ENCODE data around the gene FCAR. TPM values are rescaled to one million over a fixed set of nuclear protein-coding genes. Genes with fewer than 3 reads are reported as not detected.
"Not testable (repeated sequence)": the region's sequence is repeated elsewhere in the genome, so short reads cannot be mapped to it uniquely, and the experiment has no call there.

FCAR gene
- total and polyA plus RNA-seq, 2 donors = 0.32 to 0.71 TPM

GRCh38 chr19:54919646-54920563 lies 45.9 kb downstream of the FCAR start:
- not testable (repeated sequence) for H3K27ac ChIP-seq (ENCODE audit: low read depth in 1 of 2, low read length in 1 of 2); H3K4me3 ChIP-seq (ENCODE audit: low read length in 2 of 2); H3K4me1 ChIP-seq (ENCODE audit: control insufficient read depth in 2 of 2, insufficient read depth in 2 of 2, low read length in 2 of 2); H3K9me3 ChIP-seq (ENCODE audit: control insufficient read depth in 2 of 2, insufficient read depth in 1 of 2, low read length in 1 of 2); H3K36me3 ChIP-seq (ENCODE audit: control insufficient read depth in 2 of 2, insufficient read depth in 2 of 2, low read length in 1 of 2); H3K27me3 ChIP-seq (ENCODE audit: control insufficient read depth in 2 of 2, insufficient read depth in 1 of 2, low read length in 1 of 2); DNase-seq (ENCODE audit: low read depth in 6 of 9, low spot score in 9 of 9)
- 49% methylated on average over 22 of the region's 24 CpGs for WGBS

- no peaks in the 10 kb centered on the region for H3K4me1 ChIP-seq (ENCODE audit: control insufficient read depth in 2 of 2, insufficient read depth in 2 of 2, low read length in 2 of 2)
- no peak for DNase-seq (ENCODE audit: low read depth in 6 of 9, low spot score in 9 of 9)
- H3K36me3 ChIP-seq (ENCODE audit: control insufficient read depth in 2 of 2, insufficient read depth in 2 of 2, low read length in 1 of 2) = no peaks in the 10 kb centered on the region
- H3K27me3 ChIP-seq (ENCODE audit: control insufficient read depth in 2 of 2, insufficient read depth in 1 of 2, low read length in 1 of 2) = no peaks in the 10 kb centered on the region
- no peaks in the 10 kb centered on the region for H3K9me3 ChIP-seq (ENCODE audit: control insufficient read depth in 2 of 2, insufficient read depth in 1 of 2, low read length in 1 of 2)
- 31% methylated on average over 7 of the region's 7 CpGs for WGBS
- H3K27ac ChIP-seq (ENCODE audit: low read depth in 1 of 2, low read length in 1 of 2) = no peak overlapping the region
- no peak overlapping the region for H3K4me3 ChIP-seq (ENCODE audit: low read length in 2 of 2)
Measured at GRCh38 chr19:54921082-54921481, 47.0 kb downstream of the FCAR start.

- no peak overlapping the region for H3K27ac ChIP-seq (ENCODE audit: low read depth in 1 of 2, low read length in 1 of 2)
- H3K27me3 ChIP-seq (ENCODE audit: control insufficient read depth in 2 of 2, insufficient read depth in 1 of 2, low read length in 1 of 2) = no peaks in the 10 kb centered on the region
- peaks cover 0 to 6% of the 10 kb centered on the region in 2 donors for H3K9me3 ChIP-seq (ENCODE audit: control insufficient read depth in 2 of 2, insufficient read depth in 1 of 2, low read length in 1 of 2)
- 84% methylated on average over 9 of the region's 9 CpGs for WGBS
- no peak for DNase-seq (ENCODE audit: low read depth in 6 of 9, low spot score in 9 of 9)
- no peaks in the 10 kb centered on the region for H3K36me3 ChIP-seq (ENCODE audit: control insufficient read depth in 2 of 2, insufficient read depth in 2 of 2, low read length in 1 of 2)
- H3K4me3 ChIP-seq (ENCODE audit: low read length in 2 of 2) = no peak overlapping the region
- no peaks in the 10 kb centered on the region for H3K4me1 ChIP-seq (ENCODE audit: control insufficient read depth in 2 of 2, insufficient read depth in 2 of 2, low read length in 2 of 2)
Measured at GRCh38 chr19:54923276-54923675, 49.2 kb downstream of the FCAR start.

- DNase-seq (ENCODE audit: low read depth in 6 of 9, low spot score in 9 of 9) = no peak
- H3K27me3 ChIP-seq (ENCODE audit: control insufficient read depth in 2 of 2, insufficient read depth in 1 of 2, low read length in 1 of 2) = no peaks in the 10 kb centered on the region
- WGBS = 97% methylated on average over 2 of the region's 2 CpGs
- no peaks in the 10 kb centered on the region for H3K4me1 ChIP-seq (ENCODE audit: control insufficient read depth in 2 of 2, insufficient read depth in 2 of 2, low read length in 2 of 2)
- peaks cover 0 to 6% of the 10 kb centered on the region in 2 donors for H3K9me3 ChIP-seq (ENCODE audit: control insufficient read depth in 2 of 2, insufficient read depth in 1 of 2, low read length in 1 of 2)
- H3K4me3 ChIP-seq (ENCODE audit: low read length in 2 of 2) = no peak overlapping the region
- no peak overlapping the region for H3K27ac ChIP-seq (ENCODE audit: low read depth in 1 of 2, low read length in 1 of 2)
- H3K36me3 ChIP-seq (ENCODE audit: control insufficient read depth in 2 of 2, insufficient read depth in 2 of 2, low read length in 1 of 2) = no peaks in the 10 kb centered on the region
Measured at GRCh38 chr19:54928299-54928698, 54.3 kb downstream of the FCAR start.

- Histone ChIP-seq H3K4me1 (ENCODE audit: control insufficient read depth in 2 of 2, insufficient read depth in 2 of 2, low read length in 2 of 2) (no peaks in the 10 kb centered on the region), H3K36me3 (ENCODE audit: control insufficient read depth in 2 of 2, insufficient read depth in 2 of 2, low read length in 1 of 2) (no peaks in the 10 kb centered on the region), H3K9me3 (ENCODE audit: control insufficient read depth in 2 of 2, insufficient read depth in 1 of 2, low read length in 1 of 2) (no peaks in the 10 kb centered on the region), H3K27me3 (ENCODE audit: control insufficient read depth in 2 of 2, insufficient read depth in 1 of 2, low read length in 1 of 2) (no peaks in the 10 kb centered on the region), H3K27ac (ENCODE audit: low read depth in 1 of 2, low read length in 1 of 2) (no peak overlapping the region), H3K4me3 (ENCODE audit: low read length in 2 of 2) (no peak overlapping the region)
- WGBS = 5% methylated on average over 9 of the region's 9 CpGs
- peak in 1 of 9 donors; percentile 15 for DNase-seq (ENCODE audit: low read depth in 6 of 9, low spot score in 9 of 9)
Measured at GRCh38 chr19:54937926-54938325, 63.9 kb downstream of the FCAR start.

- no peak overlapping the region for H3K27ac ChIP-seq (ENCODE audit: low read depth in 1 of 2, low read length in 1 of 2)
- 91% methylated on average over 11 of the region's 11 CpGs for WGBS
- DNase-seq (ENCODE audit: low read depth in 6 of 9, low spot score in 9 of 9) = no peak
- no peaks in the 10 kb centered on the region for H3K36me3 ChIP-seq (ENCODE audit: control insufficient read depth in 2 of 2, insufficient read depth in 2 of 2, low read length in 1 of 2)
- H3K4me1 ChIP-seq (ENCODE audit: control insufficient read depth in 2 of 2, insufficient read depth in 2 of 2, low read length in 2 of 2) = no peaks in the 10 kb centered on the region
- no peaks in the 10 kb centered on the region for H3K27me3 ChIP-seq (ENCODE audit: control insufficient read depth in 2 of 2, insufficient read depth in 1 of 2, low read length in 1 of 2)
- H3K4me3 ChIP-seq (ENCODE audit: low read length in 2 of 2) = no peak overlapping the region
- H3K9me3 ChIP-seq (ENCODE audit: control insufficient read depth in 2 of 2, insufficient read depth in 1 of 2, low read length in 1 of 2) = no peaks in the 10 kb centered on the region
Measured at GRCh38 chr19:54938906-54939305, 64.9 kb downstream of the FCAR start.

GRCh38 chr19:54939538-54939937 lies 65.5 kb downstream of the FCAR start:
- H3K27me3 ChIP-seq (ENCODE audit: control insufficient read depth in 2 of 2, insufficient read depth in 1 of 2, low read length in 1 of 2); DNase-seq (ENCODE audit: low read depth in 6 of 9, low spot score in 9 of 9); H3K4me1 ChIP-seq (ENCODE audit: control insufficient read depth in 2 of 2, insufficient read depth in 2 of 2, low read length in 2 of 2); H3K27ac ChIP-seq (ENCODE audit: low read depth in 1 of 2, low read length in 1 of 2); H3K9me3 ChIP-seq (ENCODE audit: control insufficient read depth in 2 of 2, insufficient read depth in 1 of 2, low read length in 1 of 2); H3K36me3 ChIP-seq (ENCODE audit: control insufficient read depth in 2 of 2, insufficient read depth in 2 of 2, low read length in 1 of 2); H3K4me3 ChIP-seq (ENCODE audit: low read length in 2 of 2): not testable (repeated sequence)
- 70% methylated on average over 19 of the region's 28 CpGs for WGBS

Other genes starting within 250 kb of the FCAR start
- gene LILRB1, start 243.8 kb upstream of the FCAR start, total RNA-seq = 0.94 TPM
- 5.8 TPM for gene LILRB1, start 243.8 kb upstream of the FCAR start, polyA plus RNA-seq
- gene LILRB4, start 211.2 kb upstream of the FCAR start, total RNA-seq = 4.2 TPM
- 14.4 TPM for gene LILRB4, start 211.2 kb upstream of the FCAR start, polyA plus RNA-seq
- gene KIR3DL3, start 149.8 kb upstream of the FCAR start, total RNA-seq = not detected
- 0.05 TPM for gene KIR3DL3, start 149.8 kb upstream of the FCAR start, polyA plus RNA-seq
- gene KIR2DL3, start 135.7 kb upstream of the FCAR start, total RNA-seq = not detected
- gene KIR2DL3, start 135.7 kb upstream of the FCAR start, polyA plus RNA-seq = 0.05 TPM
- not detected for gene KIR2DL1, start 104.4 kb upstream of the FCAR start, total RNA-seq
- gene KIR2DL1, start 104.4 kb upstream of the FCAR start, polyA plus RNA-seq = 0.05 TPM
- not detected for gene KIR2DL4, start 70.6 kb upstream of the FCAR start, total RNA-seq
- 0.16 TPM for gene KIR2DL4, start 70.6 kb upstream of the FCAR start, polyA plus RNA-seq
- not detected for gene KIR3DL1, start 57.8 kb upstream of the FCAR start, total RNA-seq
- 0.02 TPM for gene KIR3DL1, start 57.8 kb upstream of the FCAR start, polyA plus RNA-seq
- gene KIR2DS4, start 41.6 kb upstream of the FCAR start, total RNA-seq = not detected
- gene KIR2DS4, start 41.6 kb upstream of the FCAR start, polyA plus RNA-seq = 0.07 TPM
- not detected for gene KIR3DL2, start 23.8 kb upstream of the FCAR start, total RNA-seq
- 0.21 TPM for gene KIR3DL2, start 23.8 kb upstream of the FCAR start, polyA plus RNA-seq
- gene NCR1, start 31.9 kb downstream of the FCAR start, total RNA-seq = 0.52 TPM
- 0.46 TPM for gene NCR1, start 31.9 kb downstream of the FCAR start, polyA plus RNA-seq
- gene NLRP7, start 73.3 kb downstream of the FCAR start, total RNA-seq = 0.19 TPM
- gene NLRP7, start 73.3 kb downstream of the FCAR start, polyA plus RNA-seq = 0.18 TPM
- 9.8 TPM for gene NLRP2, start 92.1 kb downstream of the FCAR start, total RNA-seq
- gene NLRP2, start 92.1 kb downstream of the FCAR start, polyA plus RNA-seq = 9.2 TPM
- gene GP6, start 164.0 kb downstream of the FCAR start, total RNA-seq = not detected
- 0.16 TPM for gene GP6, start 164.0 kb downstream of the FCAR start, polyA plus RNA-seq
- 6.2 TPM for gene RDH13, start 188.9 kb downstream of the FCAR start, total RNA-seq
- 6.5 TPM for gene RDH13, start 188.9 kb downstream of the FCAR start, polyA plus RNA-seq
- 2.3 TPM for gene EPS8L1, start 201.6 kb downstream of the FCAR start, total RNA-seq
- 26.6 TPM for gene EPS8L1, start 201.6 kb downstream of the FCAR start, polyA plus RNA-seq
- 42.9 TPM for gene PPP1R12C, start 243.4 kb downstream of the FCAR start, total RNA-seq
- gene PPP1R12C, start 243.4 kb downstream of the FCAR start, polyA plus RNA-seq = 194 TPM

Measured in thymus (tissue), 11 donors.